GM18951 (cell line): Measurements from ENCODE around the gene PRSS21.

Experiments used
- POLR2A ChIP-seq: IDR thresholded peaks from 4 replicates; pipeline ENCODE4 v1.6.1; 2011; ENCODE audit warnings: mild to moderate bottlenecking; ENCODE audit not compliant: insufficient read length, insufficient read depth; ENCODE audit errors: extremely low read depth
- in situ Hi-C: fragments of 300-500 bp; cut with MboI; formaldehyde crosslinking; loops from one replicate; pipeline ENCODE4 v1.12.0; 2022; ENCODE audit warnings: low sequenced_read_pairs, mixed read lengths, inconsistent platforms; ENCODE audit not compliant: unreplicated experiment

PRSS21 gene

DNA sequence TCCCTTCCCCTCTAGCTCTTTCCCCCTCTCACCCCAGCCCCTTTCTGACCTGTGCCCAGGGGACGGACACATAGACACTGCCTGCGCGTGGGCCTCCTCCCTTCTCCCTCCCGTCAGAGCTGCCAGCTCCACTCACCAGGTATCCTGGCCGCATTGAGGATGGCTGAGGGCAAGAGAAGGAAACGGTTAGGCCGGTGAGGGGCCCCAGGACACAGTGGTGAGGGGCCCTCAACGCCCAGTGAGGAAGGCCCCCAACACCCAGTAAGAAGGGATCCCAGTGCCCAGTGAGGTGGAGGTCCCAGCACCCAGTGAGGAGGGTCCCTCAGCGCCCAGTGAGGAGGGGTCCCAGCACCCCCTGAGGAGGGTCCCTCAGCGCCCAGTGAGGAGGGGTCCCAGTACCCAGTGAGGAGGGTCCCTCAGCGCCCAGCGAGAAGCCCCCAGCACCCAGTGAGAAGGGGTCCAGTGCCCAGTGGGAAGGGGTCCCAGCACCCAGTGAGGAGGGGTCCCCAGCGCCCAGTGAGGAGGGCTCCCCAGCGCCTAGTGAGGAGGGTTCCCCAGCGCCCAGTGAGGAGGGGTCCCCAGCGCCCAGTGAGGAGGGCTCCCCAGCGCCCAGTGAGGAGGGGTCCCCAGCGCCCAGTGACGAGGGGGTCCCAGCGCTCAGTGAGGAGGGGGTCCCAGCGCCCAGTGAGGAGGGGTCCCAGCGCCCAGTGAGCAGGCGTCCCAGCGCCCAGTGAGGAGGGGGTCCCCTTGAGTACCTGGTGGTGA is 39.8 kb downstream of the PRSS21 start:
- TF ChIP-seq POLR2A, result no peak
- in situ Hi-C loops, result no loop called here

GRCh38 chr16:2857451-2858244 is 40.6 kb downstream of the PRSS21 start, which contains the start of gene PRSS22:
Gene PRSS22, minus strand, starts transcription at chr16:2858170. Its CDS starts 66 bp downstream, at chr16:2858104.
- TF ChIP-seq POLR2A, result no peak
- in situ Hi-C loops, result no loop called here

- in situ Hi-C loops, result no loop called here
- no peak for TF ChIP-seq POLR2A
These were observed 41.4 kb downstream of the PRSS21 start for GRCh38 chr16:2858245-2859025.

GRCh38 chr16:2859686-2860265 is 42.7 kb downstream of the PRSS21 start:
- in situ Hi-C loops, result no loop called here
- no peak for TF ChIP-seq POLR2A

DNA sequence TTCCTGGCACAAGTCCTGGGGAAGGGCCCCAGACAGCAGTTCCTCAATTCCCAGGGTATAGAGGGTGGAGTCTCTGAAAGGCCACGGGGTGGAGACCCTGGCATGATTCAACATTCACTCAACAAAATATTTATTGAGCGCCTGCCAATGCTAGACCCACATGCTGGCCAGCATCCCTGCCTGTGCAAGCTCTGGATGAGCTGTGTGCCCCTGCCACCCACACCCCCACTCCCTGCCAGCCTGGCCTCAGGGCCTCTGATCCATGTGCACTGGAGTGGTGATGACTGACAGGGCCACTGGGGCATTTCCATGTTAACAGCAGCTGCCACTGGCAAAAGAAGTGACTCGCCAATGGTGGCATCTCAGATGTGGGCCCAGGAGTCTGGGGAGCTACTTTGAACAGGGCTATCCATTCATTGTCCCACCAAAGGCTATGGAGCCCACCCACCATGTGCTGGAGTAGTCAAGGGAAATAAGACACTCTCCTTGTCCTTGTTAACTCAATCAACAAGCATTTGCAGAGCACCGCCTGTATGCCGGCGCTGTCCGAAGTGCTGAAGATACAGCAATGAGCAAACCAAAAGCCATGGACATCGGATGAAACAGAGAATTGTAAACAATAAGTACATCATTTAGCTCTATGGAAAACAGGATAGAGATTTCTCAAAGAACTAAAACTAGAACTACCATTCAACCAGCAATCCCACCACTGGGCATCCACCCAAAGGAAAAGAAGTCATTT is 44.0 kb downstream of the PRSS21 start:
- in situ Hi-C loops, result no loop called here

GRCh38 chr16:2865651-2866050 is 48.6 kb downstream of the PRSS21 start:
- TF ChIP-seq POLR2A, result no peak
- in situ Hi-C loops, result no loop called here

More for the DNA sequence above, 44.0 kb downstream of the PRSS21 start:
- TF ChIP-seq POLR2A, result no peak

DNA sequence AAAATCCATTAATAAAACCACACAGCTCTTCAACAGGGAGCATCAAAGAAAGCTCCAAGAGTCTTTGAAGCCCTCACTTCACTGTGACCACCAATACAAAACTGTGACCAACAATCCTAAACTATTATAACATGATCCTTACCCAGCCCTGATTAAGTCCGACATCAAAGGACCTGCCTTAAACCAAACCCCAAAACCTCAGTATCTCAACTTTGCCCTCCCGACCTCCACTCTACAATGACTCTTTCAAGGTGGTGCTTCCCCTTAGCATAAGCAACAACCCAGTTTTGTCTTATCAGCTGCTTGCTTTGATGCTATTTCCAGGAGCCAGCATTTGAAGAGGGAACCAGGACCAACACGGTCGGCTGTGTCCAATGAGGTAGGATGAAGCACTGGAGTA is 49.4 kb downstream of the PRSS21 start:
- in situ Hi-C loops, result no loop called here
- TF ChIP-seq POLR2A, result no peak

DNA sequence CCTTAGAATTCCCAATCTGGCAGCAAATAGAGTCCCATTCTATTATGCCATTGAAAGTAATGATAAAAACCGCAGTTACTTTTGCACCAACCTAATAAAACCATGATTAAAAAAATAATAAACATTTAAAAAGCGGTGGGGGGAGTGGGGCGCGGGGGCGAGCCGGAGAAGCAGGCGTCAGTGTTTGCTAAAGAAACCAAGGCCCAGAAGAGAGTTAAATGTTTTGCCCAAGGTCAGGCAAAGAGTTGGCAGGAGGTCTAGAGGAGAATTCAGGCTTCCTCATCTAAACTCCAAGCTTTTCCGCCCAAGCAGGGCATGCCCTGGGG is 50.6 kb downstream of the PRSS21 start:
- no peak for TF ChIP-seq POLR2A
- in situ Hi-C loops, result no loop called here

GRCh38 chr16:2867987-2868789 is 51.2 kb downstream of the PRSS21 start:
- in situ Hi-C loops, result no loop called here
- TF ChIP-seq POLR2A, result peak; percentile 92
